Stimulated activated CD8-positive, alpha-beta memory T cell treated with anti-CD3 and anti-CD28 coated beads, Interleukin-4, amount 100 ng/mL, for 48 hours (primary cell): ENCODE data around the gene HIKESHI.
"Not testable (repeated sequence)": the region's sequence is repeated elsewhere in the genome, so short reads cannot be mapped to it uniquely, and the experiment has no call there.

Source experiments
- DNase-seq: peaks from one replicate; pipeline ENCODE4 v3.0.0-alpha.2; 2020

The HIKESHI gene, protein sequence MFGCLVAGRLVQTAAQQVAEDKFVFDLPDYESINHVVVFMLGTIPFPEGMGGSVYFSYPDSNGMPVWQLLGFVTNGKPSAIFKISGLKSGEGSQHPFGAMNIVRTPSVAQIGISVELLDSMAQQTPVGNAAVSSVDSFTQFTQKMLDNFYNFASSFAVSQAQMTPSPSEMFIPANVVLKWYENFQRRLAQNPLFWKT

GRCh38 chr11:86302092-86302793 lies at the start of gene HIKESHI:
HIKESHI (plus strand) TSS chr11:86302240; CDS start chr11:86302449, 209 bp downstream.
- DNase-seq, result peak; percentile 97

GRCh38 chr11:86255896-86256295 lies 46.1 kb upstream of the HIKESHI start:
- DNase-seq, result no peak

- no peak for DNase-seq
Observed at GRCh38 chr11:86256608-86257007, 45.4 kb upstream of the HIKESHI start.

- DNase-seq, result no peak
Observed at GRCh38 chr11:86257446-86257845, 44.6 kb upstream of the HIKESHI start.

- DNase-seq, result no peak
Observed at GRCh38 chr11:86259730-86260129, 42.3 kb upstream of the HIKESHI start.

- no peak for DNase-seq
Observed at GRCh38 chr11:86261328-86261727, 40.7 kb upstream of the HIKESHI start.

- DNase-seq, result no peak
Observed at GRCh38 chr11:86262387-86262786, 39.7 kb upstream of the HIKESHI start.

- no peak for DNase-seq
Observed at GRCh38 chr11:86264649-86265048, 37.4 kb upstream of the HIKESHI start.

GRCh38 chr11:86265194-86265593 lies 36.8 kb upstream of the HIKESHI start:
- no peak for DNase-seq

- DNase-seq, result no peak
Observed at GRCh38 chr11:86269645-86270044, 32.4 kb upstream of the HIKESHI start.

GRCh38 chr11:86274503-86274902 lies 27.5 kb upstream of the HIKESHI start:
- no peak for DNase-seq

GRCh38 chr11:86274999-86275398 lies 27.0 kb upstream of the HIKESHI start:
- no peak for DNase-seq

GRCh38 chr11:86275493-86276370 lies 26.3 kb upstream of the HIKESHI start:
- no peak for DNase-seq

DNA sequence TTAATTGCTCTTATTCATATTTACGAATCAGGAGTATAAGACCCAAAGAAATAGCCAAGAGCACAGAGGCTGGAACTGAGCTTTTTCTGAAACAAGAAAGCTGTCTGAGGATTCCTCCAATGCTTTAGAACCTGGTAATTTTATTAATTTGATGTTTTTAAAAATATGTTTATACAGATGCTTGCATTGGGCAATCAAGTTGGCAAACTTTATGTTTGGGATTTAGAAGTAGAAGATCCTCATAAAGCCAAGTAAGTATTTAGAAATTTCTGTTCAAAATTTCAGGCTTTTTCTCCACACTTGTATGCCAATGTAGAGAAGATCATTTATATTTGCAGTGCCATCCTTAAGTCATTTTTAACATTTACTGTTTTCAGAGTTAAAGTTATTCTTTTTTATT lies 24.3 kb upstream of the HIKESHI start:
- no peak for DNase-seq

DNA sequence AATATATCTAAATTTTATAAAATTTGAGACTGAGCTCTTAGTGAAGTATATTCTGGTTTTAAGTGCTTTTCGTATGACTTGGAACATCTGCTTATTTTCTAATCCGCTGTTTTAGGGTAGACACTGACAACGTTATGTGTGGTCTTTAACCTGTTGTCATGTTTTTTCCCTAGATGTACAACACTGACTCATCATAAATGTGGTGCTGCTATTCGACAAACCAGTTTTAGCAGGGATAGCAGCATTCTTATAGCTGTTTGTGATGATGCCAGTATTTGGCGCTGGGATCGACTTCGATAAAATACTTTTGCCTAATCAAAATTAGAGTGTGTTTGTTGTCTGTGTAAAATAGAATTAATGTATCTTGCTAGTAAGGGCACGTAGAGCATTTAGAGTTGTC lies 23.8 kb upstream of the HIKESHI start:
- no peak for DNase-seq

DNA sequence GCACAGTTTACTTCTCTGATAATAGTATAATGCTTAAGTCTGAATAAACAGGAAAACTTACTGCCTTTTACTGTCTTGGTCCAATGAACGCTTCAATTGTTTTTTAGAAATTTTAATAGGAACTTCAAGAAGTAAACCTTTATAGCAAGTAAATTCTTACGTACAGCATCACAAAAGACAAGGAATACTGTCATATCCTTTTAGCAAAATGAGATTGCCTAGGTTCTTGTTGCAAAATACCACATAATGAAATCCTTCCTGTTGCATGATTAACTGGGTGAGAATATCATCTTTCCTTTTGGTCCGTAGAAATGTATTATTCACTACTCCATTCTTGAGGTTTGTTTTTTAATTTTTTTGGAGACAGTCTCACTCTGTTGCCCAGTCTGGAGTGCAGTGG lies 22.3 kb upstream of the HIKESHI start:
- DNase-seq, result no peak

DNA sequence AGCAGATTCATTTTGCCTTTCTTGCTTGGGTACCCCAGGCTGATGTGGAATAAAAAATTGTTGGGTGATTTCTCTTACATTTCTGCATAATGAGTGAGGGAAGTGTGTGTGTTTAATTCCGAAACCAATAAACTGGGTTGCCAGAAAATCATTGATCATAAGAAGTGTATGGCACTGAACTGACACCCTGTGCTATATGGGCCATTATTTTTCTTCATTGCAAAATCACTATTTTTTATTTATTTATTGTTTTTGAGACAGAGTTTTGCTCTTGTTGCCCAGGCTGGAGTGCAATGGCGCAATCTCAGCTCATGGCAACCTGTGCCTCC lies 14.6 kb upstream of the HIKESHI start:
- no peak for DNase-seq

- peak; percentile 65 for DNase-seq
Observed at GRCh38 chr11:86288776-86289507, 13.1 kb upstream of the HIKESHI start.

DNA sequence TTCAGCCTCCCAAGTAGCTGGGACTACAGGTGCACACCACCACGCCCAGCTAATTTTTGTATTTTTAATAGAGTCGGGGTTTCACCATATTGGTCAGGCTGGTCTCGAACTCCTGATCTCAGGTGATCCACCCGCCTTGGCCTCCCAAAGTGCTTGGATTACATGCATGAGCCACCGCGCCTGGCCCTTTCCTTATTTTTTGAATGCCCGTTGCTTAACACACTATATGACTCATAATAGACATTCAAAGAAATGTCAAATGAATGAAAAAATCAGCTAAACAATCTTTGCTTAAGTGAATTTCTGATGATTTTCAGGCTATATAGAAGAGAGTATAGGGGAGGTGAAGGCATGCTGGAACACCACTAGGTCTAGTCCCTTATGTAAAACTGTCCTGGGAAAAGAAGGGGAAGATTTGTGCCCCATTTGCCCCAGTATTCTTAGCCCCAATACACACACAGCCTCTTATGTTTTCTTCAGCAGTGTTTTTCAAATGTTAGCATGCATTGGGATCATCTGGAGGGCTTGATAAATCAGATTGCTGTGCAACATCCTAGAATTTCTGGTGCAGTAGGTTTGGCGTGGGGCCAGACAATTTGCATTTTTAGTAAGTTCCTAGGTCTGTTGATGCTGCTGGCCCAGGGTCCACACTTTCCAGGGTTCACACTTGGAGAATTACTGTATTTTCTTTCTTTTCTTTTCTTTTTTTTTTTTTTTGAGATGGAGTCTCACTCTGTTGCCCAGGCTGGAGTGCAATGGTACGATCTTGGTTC lies 12.3 kb upstream of the HIKESHI start:
- DNase-seq, result not testable (repeated sequence)

DNA sequence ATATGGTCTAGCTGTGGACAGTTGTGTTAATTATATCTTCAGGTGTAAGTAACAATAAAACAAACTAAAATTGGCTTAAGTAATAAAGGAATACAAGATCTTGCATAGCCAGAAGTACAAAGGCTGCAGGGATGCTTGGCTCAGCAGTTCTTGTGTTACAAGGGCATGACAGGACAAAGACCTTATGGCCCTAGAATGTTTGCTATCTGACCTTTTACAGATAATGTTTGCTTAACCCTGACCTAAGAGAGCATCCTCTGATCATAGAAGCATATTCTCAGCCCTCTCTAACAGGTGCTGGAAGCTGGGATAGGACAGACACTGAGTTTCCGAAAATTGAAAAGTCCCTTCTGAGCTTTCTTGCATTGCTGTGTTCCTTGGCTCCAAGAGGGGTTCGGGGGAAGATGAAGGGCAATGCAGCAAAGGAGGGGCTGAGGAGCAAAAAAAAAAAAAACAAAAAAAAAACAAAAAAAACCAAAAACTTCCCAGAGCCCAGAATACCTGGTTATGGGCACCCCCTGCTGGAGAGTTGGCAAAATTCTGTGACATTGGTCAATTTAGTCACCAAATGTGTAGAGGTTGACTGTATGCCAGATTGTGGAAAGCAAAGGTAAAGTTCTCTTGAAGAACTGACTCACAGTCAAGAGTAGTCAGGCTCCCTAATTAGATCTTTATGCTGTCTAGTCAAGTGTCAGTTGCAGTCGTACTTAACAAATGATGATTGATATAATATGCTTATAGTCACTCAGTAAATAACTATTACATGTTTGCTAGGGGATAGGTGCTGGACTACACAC lies 10.4 kb upstream of the HIKESHI start:
- peak; percentile 84 for DNase-seq

GRCh38 chr11:86292912-86293616 lies 9.0 kb upstream of the HIKESHI start:
- DNase-seq, result peak; percentile 65
